Testis (tissue), 2 donors: ENCODE data around the gene COPA.

ENCODE experiments used
- CTCF ChIP-seq, 3 experiments: fragments of 450-650 bp in 2 of 3; fragments of 200-600 bp in 1 of 3; sonication (generic) in 1 of 3; IDR thresholded peaks; one replicate each; pipeline ENCODE4 v1.5.1; 2016 to 2019; ENCODE audit warnings: antibody characterized with exemption in 3 of 3, mild to moderate bottlenecking in 2 of 3, moderate library complexity in 1 of 3
- POLR2A ChIP-seq: fragments of 450-650 bp; IDR thresholded peaks from one replicate; pipeline ENCODE4 v1.6.1; 2017; ENCODE audit warnings: antibody characterized with exemption, mild to moderate bottlenecking, moderate library complexity

DNA sequence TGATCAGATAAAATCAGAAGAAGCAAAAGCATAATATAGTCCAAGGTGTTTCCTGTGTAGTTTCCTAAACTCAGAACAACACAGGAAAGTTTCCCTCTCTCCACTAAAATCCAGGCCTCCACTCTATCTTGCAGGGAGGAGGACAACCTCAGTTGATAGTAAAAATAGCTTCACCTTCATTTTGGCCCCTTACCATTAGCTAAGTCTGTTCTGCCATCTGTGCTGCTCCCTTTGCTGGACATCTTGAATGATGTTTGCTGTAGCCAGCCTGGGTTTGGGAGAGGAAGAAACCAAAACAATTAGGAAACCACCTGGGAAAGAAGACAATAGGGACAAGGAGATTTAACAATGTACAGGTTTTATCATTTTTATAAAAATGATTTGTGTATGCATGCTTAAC lies 99.3 kb downstream of the COPA start:
- TF ChIP-seq CTCF (IDR thresholded peaks at IDR 0.05) (no peak), POLR2A (no peak)
